Keratinocyte (primary cell): ENCODE data around the gene PTPRN2. TPM values are rescaled to one million over a fixed set of nuclear protein-coding genes. Genes with fewer than 3 reads are reported as not detected.

Experiments
- DNase-seq: peaks from one replicate; pipeline ENCODE4 v3.0.0-alpha.2; 2011; ENCODE audit warnings: low read depth, missing footprints, low spot score
- FAIRE-seq: peaks from 2 replicates; lab custom pipeline; 2011; peaks lifted over from hg19 to GRCh38; lab: Jason Lieb, UNC
- H2AFZ ChIP-seq: 2 replicates; pipeline ENCODE4 v1.6.0; 2012; ENCODE audit warnings: low read length, control low read depth, inconsistent platforms; ENCODE audit not compliant: control insufficient read depth
- H3K27ac ChIP-seq: 2 replicates; pipeline ENCODE4 v1.5.1; 2011; ENCODE audit warnings: low read length; ENCODE audit not compliant: control insufficient read depth, insufficient read depth
- H3K27me3 ChIP-seq: 3 replicates; pipeline ENCODE4 v1.6.0; 2011; ENCODE audit warnings: low read length; ENCODE audit not compliant: control insufficient read depth, insufficient read depth; ENCODE audit errors: extremely low read depth
- H3K36me3 ChIP-seq, 2 experiments: 2 replicates in 1 of 2; 3 replicates in 1 of 2; pipeline ENCODE4 v1.5.1; 2011; ENCODE audit warnings: low read length in 2 of 2, mild to moderate bottlenecking in 1 of 2; ENCODE audit not compliant: control insufficient read depth in 2 of 2, insufficient read depth in 2 of 2; ENCODE audit errors: extremely low read depth in 1 of 2
- H3K4me1 ChIP-seq: 3 replicates; pipeline ENCODE4 v1.5.1; 2011; ENCODE audit warnings: low read length; ENCODE audit not compliant: control insufficient read depth, insufficient read depth; ENCODE audit errors: extremely low read depth
- H3K4me2 ChIP-seq: 3 replicates; pipeline ENCODE4 v1.6.0; 2011; ENCODE audit warnings: low read depth, low read length; ENCODE audit not compliant: control insufficient read depth, insufficient read depth; ENCODE audit errors: extremely low read depth
- H3K4me3 ChIP-seq, 3 experiments: fragments of 200-600 bp in 1 of 3; sonication (generic) in 1 of 3; 2 replicates in 2 of 3; 3 replicates in 1 of 3; pipeline ENCODE4 v1.5.1; 2011 to 2016; ENCODE audit warnings: low read length in 3 of 3, mild to moderate bottlenecking in 3 of 3, control low read depth in 2 of 3, inconsistent platforms in 1 of 3, low read depth in 1 of 3, mixed read lengths in 1 of 3, mixed run types in 1 of 3, moderate library complexity in 1 of 3; ENCODE audit not compliant: control insufficient read depth in 2 of 3, insufficient read depth in 2 of 3; ENCODE audit errors: extremely low read depth in 1 of 3
- H3K79me2 ChIP-seq: 2 replicates; pipeline ENCODE4 v1.6.0; 2012; ENCODE audit warnings: low read length; ENCODE audit not compliant: control insufficient read depth, insufficient read depth
- H3K9ac ChIP-seq: 3 replicates; pipeline ENCODE4 v1.6.0; 2011; ENCODE audit warnings: low read length; ENCODE audit not compliant: control insufficient read depth, insufficient read depth; ENCODE audit errors: extremely low read depth
- H3K9me1 ChIP-seq: 3 replicates; pipeline ENCODE4 v1.6.0; 2011; ENCODE audit warnings: low read length; ENCODE audit not compliant: control insufficient read depth, insufficient read depth; ENCODE audit errors: extremely low read depth
- H3K9me3 ChIP-seq: 2 replicates; pipeline ENCODE4 v1.5.1; 2012; ENCODE audit warnings: low read depth, low read length; ENCODE audit not compliant: control insufficient read depth
- H4K20me1 ChIP-seq: 3 replicates; pipeline ENCODE4 v1.6.0; 2011; ENCODE audit warnings: low read length; ENCODE audit not compliant: control insufficient read depth, insufficient read depth; ENCODE audit errors: extremely low read depth
- EZH2 ChIP-seq: IDR thresholded peaks from one replicate; pipeline ENCODE4 v1.6.1; 2012; ENCODE audit warnings: inconsistent platforms, mild to moderate bottlenecking, low read length, moderate library complexity
- dilution Hi-C: fragments of 300-500 bp; cut with MboI; formaldehyde crosslinking; loops from one replicate; pipeline ENCODE4 v1.7.0; 2020; ENCODE audit warnings: low sequenced_read_pairs; ENCODE audit not compliant: extremely low pct_ligation_motif_present
- polyA plus RNA-seq, 5 experiments: library from polyadenylated mRNA; depleted of rRNA in 3 of 5; stranded (reverse) in 3 of 5; stranded (forward) in 1 of 5; unstranded in 1 of 5; fragments of >200 nt; gene quantifications; 1 replicate in 1 of 5; 2 replicates in 3 of 5; 3 replicates in 1 of 5; pipeline versions ENCODE4 v1.2.1 to v1.2.3, GENCODE V29; 2011 to 2012; ENCODE audit warnings: missing spikeins in 2 of 5, low read depth in 1 of 5, low replicate concordance in 1 of 5
- TF ChIP-seq, protein P1 (sequence below), 3 experiments: IDR thresholded peaks in 1 of 3; conservative IDR thresholded peaks in 1 of 3; optimal IDR thresholded peaks in 1 of 3; 2 replicates in 2 of 3; 3 replicates in 1 of 3; pipeline versions ENCODE3 to v1.5.1; 2011; ENCODE audit warnings: low read length in 3 of 3, mild to moderate bottlenecking in 3 of 3, moderate library complexity in 2 of 3, control low read depth in 1 of 3, inconsistent platforms in 1 of 3; ENCODE audit not compliant: insufficient read depth in 2 of 3; ENCODE audit errors: extremely low read depth in 1 of 3

Gene PTPRN2
- polyA plus RNA-seq, 1 donor (not counting 4 experiments of a cell fraction or from before 2014, with no cell fraction given): not detected

DNA sequence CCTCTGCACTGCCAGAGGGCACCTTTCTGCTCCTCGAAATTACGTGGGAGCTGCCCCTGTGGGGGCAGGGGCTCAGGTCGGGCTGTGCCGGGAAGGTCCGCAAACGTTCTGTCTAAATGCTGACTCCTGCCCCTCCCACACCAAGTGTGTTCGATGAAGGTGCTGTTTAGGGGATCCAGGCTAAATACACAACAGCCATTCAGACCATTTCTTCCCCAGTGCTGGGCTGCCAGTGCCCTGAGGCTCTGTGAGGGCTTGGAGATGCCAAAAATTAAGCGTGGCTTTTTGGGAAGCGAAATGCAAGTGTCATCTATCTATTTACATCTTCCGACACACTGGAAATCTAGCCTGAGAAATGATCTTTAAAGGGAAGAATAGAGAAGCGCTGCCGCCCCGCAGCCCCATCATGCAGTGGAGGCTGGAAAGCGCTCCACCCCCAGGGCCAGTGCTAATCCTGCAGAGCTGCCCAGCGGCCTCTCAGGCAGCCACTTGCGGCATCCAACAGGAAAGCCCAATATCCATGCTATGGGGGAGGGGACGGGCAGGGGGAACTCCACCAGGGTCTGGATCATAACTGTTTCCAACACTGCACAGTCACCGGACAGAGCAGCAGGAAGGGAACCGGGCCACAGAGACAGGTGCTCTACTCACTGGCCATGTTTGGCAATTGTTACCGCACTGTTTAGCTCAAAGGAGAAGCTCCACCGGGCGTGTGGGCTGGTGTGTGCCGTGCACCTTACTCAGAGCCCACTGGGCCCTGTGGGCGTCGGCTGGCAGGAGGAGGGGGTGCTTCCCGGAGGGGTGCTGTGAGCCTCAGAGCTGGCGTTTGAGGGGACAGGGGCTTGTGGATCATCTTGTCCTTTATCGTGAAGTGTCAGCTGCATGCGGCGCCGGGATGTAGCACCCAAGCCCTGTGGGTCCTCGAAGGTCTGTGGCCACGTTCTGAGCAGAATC, 1045.3 kb downstream of the PTPRN2 start:
- no peak for DNase-seq
- dilution Hi-C loops: no loop called here
- Histone ChIP-seq H3K4me2 (no peak overlapping the region), H3K9ac (no peak overlapping the region), H3K9me1 (no peaks in the 10 kb centered on the region), H3K4me1 (no peaks in the 10 kb centered on the region), H3K79me2 (no peaks in the 10 kb centered on the region), H3K27me3 (no peaks in the 10 kb centered on the region), H3K4me3 (no peak overlapping the region), H3K9me3 (peaks cover 26% of the 10 kb centered on the region), H3K27ac (no peak overlapping the region), H4K20me1 (no peaks in the 10 kb centered on the region), H2AFZ (no peak overlapping the region), H3K36me3 (no peaks in the 10 kb centered on the region)
- TF ChIP-seq EZH2: no peak
- TF ChIP-seq, protein P1, sequence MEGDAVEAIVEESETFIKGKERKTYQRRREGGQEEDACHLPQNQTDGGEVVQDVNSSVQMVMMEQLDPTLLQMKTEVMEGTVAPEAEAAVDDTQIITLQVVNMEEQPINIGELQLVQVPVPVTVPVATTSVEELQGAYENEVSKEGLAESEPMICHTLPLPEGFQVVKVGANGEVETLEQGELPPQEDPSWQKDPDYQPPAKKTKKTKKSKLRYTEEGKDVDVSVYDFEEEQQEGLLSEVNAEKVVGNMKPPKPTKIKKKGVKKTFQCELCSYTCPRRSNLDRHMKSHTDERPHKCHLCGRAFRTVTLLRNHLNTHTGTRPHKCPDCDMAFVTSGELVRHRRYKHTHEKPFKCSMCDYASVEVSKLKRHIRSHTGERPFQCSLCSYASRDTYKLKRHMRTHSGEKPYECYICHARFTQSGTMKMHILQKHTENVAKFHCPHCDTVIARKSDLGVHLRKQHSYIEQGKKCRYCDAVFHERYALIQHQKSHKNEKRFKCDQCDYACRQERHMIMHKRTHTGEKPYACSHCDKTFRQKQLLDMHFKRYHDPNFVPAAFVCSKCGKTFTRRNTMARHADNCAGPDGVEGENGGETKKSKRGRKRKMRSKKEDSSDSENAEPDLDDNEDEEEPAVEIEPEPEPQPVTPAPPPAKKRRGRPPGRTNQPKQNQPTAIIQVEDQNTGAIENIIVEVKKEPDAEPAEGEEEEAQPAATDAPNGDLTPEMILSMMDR (optimal IDR thresholded peaks at IDR 0.05 in 1 of 3, IDR thresholded peaks at IDR 0.05 in 1 of 3, conservative IDR thresholded peaks at IDR 0.05 in 1 of 3; ENCODE audit: extremely low read depth in 1 of 3, insufficient read depth in 2 of 3, low read length in 3 of 3): no peak
- FAIRE-seq: no peak

DNA sequence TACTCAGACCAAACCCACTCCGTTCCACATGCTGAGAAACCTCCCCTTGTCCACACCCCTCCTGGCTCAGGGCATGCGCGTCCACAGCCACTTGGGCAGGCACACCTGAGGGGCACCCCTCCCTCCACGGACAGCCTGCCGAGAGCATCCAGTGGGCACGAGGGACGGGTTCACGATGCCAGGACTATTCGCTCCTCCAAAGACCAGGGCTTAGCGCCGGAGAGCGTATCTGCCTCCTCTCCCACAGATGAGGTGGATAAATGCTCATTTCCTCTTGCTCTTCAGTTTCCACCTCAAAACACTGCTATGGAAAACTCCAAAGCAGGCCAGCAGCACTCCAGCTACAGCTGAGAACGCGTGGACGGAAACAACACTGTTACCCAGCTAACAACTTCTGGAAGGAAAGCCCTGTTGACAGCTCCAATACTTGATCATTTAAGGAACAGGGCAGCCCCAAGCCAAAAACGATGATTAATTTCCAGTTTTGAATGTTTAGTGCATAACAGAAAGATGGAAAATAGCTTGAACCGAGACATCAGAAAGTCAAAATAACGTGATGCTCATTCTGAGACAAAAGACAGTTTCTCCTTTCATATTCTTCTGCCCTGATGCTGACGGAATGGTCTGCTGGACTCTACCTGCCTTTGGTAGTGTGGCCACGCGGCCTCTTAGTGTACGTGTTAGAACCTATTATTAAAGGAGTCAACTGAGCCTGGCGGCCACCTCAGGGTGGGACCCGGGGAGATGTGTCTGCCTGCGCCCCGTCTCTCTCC, 1046.1 kb downstream of the PTPRN2 start:
- no peaks in the 10 kb centered on the region for H3K9me1 ChIP-seq
- no peak overlapping the region for H3K9ac ChIP-seq
- H3K27ac ChIP-seq: no peak overlapping the region
- FAIRE-seq (no peak), DNase-seq (no peak)
- H3K79me2 ChIP-seq: no peaks in the 10 kb centered on the region
- H2AFZ ChIP-seq: no peak overlapping the region
- H4K20me1 ChIP-seq: no peaks in the 10 kb centered on the region
- no peaks in the 10 kb centered on the region for H3K27me3 ChIP-seq
- peaks cover 23% of the 10 kb centered on the region for H3K9me3 ChIP-seq
- no peak overlapping the region for H3K4me2 ChIP-seq
- H3K4me1 ChIP-seq: no peaks in the 10 kb centered on the region
- TF ChIP-seq, protein P1 (optimal IDR thresholded peaks at IDR 0.05 in 1 of 3, IDR thresholded peaks at IDR 0.05 in 1 of 3, conservative IDR thresholded peaks at IDR 0.05 in 1 of 3; ENCODE audit: extremely low read depth in 1 of 3, insufficient read depth in 2 of 3, low read length in 3 of 3): no peak
- no peak for TF ChIP-seq EZH2
- no peaks in the 10 kb centered on the region for H3K36me3 ChIP-seq
- no peak overlapping the region for H3K4me3 ChIP-seq
- dilution Hi-C loops: no loop called here
